D721Med (cell line): ENCODE measurements around the gene SDHA.

ENCODE experiments used
- DNase-seq: peaks from one replicate; pipeline ENCODE4 v3.0.0; 2011; ENCODE audit warnings: low spot score; ENCODE audit not compliant: insufficient read length
- FAIRE-seq: peaks from 2 replicates; lab custom pipeline; 2011; peaks lifted over from hg19 to GRCh38; lab: Jason Lieb, UNC
- TF ChIP-seq, protein P1 (sequence below): IDR thresholded peaks from 2 replicates; pipeline ENCODE4 v1.5.1; 2012; ENCODE audit warnings: mild to moderate bottlenecking, control low read depth; ENCODE audit not compliant: insufficient read depth; ENCODE audit errors: missing control alignments

The SDHA gene

DNA sequence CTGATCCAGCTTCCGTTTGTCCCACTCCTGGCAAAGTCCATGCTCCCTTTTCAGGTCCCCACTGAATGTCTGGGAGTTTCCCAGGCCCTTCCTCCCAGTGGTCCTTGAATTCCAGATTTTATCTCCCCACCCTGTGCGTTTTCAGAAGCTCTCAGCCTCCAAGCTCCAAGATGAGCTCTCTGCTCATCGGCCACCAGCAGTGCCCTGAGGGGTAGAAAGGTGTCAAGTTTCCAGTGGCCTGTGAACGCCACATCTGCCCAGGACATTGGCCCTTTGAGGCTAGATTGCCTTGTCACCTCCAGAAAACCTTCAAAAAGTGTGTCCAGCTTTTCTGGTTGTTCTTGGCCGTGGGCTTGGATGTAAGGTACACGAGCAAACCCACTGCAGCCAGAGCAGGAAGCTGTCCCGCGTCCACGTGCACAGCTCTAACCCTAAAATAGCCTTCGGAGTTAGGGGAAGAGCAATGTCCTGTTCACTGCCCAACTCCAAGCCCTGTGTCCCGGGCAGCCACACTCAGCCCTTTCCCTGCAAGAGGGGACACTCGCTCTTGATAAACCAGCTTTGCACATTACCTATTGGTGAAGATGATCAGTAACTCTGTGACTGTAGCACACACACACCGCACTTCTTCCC is 37.7 kb upstream of the SDHA start:
- no peak for DNase-seq
- TF ChIP-seq, protein P1, sequence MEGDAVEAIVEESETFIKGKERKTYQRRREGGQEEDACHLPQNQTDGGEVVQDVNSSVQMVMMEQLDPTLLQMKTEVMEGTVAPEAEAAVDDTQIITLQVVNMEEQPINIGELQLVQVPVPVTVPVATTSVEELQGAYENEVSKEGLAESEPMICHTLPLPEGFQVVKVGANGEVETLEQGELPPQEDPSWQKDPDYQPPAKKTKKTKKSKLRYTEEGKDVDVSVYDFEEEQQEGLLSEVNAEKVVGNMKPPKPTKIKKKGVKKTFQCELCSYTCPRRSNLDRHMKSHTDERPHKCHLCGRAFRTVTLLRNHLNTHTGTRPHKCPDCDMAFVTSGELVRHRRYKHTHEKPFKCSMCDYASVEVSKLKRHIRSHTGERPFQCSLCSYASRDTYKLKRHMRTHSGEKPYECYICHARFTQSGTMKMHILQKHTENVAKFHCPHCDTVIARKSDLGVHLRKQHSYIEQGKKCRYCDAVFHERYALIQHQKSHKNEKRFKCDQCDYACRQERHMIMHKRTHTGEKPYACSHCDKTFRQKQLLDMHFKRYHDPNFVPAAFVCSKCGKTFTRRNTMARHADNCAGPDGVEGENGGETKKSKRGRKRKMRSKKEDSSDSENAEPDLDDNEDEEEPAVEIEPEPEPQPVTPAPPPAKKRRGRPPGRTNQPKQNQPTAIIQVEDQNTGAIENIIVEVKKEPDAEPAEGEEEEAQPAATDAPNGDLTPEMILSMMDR: no peak
- no peak for FAIRE-seq

DNA sequence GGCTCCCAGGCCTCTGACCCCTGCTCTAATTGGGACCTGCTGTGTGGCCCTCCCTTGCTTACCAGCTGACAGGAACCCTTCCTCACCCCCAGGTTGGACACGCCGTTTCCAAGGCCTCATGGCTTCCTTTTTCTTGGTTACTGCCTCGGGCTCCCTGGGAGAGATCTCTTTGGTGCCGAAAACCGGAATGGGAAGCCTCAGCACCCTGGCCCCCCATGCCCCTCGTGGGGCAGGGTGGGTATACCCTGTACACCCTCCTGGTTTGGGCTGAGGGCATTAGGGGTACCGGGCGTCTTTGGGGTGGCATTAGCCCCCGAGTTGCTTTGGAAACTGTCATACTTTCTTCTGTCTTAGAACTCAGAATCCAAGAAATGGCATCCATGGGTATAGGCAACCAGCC is 37.0 kb upstream of the SDHA start:
- TF ChIP-seq, protein P1: no peak
- DNase-seq (no peak), FAIRE-seq (no peak)

DNA sequence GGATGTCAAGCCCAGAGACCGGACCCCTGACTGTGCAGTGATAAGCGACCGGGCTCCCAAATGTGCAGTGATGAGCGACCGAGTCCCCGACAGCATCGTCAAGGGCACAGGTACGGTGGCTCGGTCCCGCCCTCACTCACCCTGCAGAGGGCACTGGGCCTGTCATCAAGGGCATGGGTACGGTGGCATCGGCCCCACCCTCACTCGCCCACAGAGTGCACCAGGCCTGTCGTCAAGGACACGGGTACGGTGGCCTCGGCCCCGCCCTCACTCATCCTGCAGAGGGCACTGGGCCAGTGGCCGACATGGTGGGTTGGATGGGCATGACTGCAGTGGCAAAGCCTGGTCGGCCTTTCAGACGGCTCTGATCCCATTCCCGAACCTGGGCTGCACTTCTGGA is 36.6 kb upstream of the SDHA start:
- TF ChIP-seq, protein P1: no peak
- FAIRE-seq (no peak), DNase-seq (no peak)

DNA sequence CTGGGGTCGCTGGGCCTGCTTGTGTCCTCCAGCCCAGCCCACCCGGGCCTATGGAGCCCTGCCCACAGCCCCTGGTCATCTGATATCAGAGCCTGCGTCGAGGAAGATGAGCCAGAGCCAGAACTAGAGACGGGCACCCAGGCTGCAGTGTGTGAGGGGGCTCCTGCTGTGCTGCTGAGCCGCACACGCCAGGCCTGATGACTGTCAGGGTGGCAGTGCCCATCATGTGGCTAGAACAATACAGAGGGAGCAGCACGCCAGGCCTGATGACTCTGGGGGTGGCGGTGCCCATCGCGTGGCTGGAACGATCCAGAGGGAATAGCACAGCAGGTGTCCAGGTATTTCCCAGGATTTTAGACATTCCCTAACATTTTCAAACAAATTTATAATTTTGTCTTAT is 36.0 kb upstream of the SDHA start:
- TF ChIP-seq, protein P1: no peak
- DNase-seq (no peak), FAIRE-seq (no peak)

DNA sequence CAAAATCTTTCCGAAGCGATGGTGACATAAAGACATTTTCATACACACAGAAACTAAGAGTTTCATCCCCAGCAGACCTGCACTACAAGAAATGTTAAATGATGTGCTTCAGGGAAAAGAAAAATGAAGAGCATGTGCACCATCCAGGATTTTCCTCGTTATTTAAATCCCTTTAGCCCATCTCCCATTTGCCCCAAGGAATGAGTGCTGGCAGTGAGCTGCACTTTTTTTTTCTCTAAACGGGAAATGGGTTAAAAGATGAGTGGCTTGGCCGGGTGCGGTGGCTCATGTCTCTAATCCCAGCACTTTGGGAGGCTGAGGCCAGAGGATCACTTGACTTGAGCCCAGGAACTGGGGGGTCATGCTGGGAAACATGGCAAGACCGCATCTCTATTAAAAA is 33.6 kb upstream of the SDHA start:
- TF ChIP-seq, protein P1: no peak
- FAIRE-seq: no peak
- DNase-seq: no peak

DNA sequence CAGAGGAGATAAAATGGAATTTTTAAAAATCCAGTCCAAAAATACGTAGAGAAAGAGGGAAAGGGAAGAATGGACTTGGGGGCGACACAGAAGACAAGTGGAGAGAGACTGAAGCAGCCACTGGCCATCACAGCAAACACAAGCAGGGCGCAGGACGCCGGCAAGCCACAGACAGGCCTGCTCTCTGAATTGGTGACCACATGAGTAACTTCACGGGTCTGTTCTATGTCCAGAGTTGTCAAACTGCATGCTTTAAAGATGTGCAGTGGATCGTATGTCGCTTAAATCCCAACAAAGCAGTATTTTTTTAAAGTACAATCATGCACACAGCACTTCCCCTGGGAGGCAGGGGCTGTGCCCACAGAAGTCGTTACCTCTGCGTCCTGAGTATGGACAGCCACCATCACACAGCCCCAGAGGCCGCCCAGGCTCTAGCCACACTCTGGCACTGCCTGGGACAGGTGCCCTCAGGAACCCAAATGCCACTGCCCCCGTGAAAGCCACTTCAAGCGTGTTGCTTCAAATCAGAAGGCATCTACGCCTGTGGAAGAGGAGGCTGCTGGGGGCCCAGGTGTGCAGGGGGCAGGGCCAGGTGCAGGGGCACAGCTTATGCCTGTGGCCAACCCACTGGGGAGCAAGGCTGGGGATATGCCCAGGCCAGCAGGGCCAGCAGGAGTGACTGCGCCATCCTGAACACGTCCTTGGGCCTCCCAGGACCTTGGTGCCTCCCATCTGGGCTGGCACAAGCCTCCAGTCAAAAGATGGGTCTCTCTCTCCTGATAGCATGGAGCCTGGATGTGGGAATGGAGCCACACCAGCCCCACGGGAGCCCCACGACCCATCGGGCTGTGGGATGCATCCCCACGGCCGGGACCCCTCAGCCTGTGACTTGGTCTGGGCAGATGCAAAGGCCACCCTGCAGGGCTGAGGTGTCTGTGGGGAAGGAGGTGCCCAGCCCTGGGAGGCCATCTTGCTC is 32.7 kb upstream of the SDHA start:
- TF ChIP-seq, protein P1: no peak
- FAIRE-seq: no peak
- no peak for DNase-seq
